H9 (cell line): ENCODE measurements around the gene OIT3. TPM values are rescaled to one million over a fixed set of nuclear protein-coding genes. Genes with fewer than 3 reads are reported as not detected.

Source experiments
- DNase-seq: peaks from one replicate; pipeline ENCODE4 v3.0.0-alpha.2; 2017
- H2AFZ ChIP-seq: one replicate; pipeline ENCODE4 v1.6.1; 2013; ENCODE audit warnings: mild to moderate bottlenecking, low read length, control low read depth, moderate library complexity
- H2AK5ac ChIP-seq: 2 replicates; pipeline ENCODE4 v1.6.1; 2013; ENCODE audit warnings: low read length, control low read depth, mixed read lengths; ENCODE audit not compliant: insufficient read length
- H2BK120ac ChIP-seq: one replicate; pipeline ENCODE4 v1.6.1; 2013; ENCODE audit warnings: low read depth, mild to moderate bottlenecking, low read length, control low read depth, inconsistent platforms; ENCODE audit not compliant: poor library complexity, severe bottlenecking
- H2BK12ac ChIP-seq: 2 replicates; pipeline ENCODE4 v1.6.1; 2013; ENCODE audit warnings: low read length, control low read depth, mixed read lengths, low read depth; ENCODE audit not compliant: insufficient read length
- H2BK15ac ChIP-seq: 2 replicates; pipeline ENCODE4 v1.6.1; 2013; ENCODE audit warnings: low read depth, low read length, control low read depth
- H2BK20ac ChIP-seq: one replicate; pipeline ENCODE4 v1.6.1; 2013; ENCODE audit warnings: low read depth, mild to moderate bottlenecking, low read length, control low read depth, inconsistent platforms; ENCODE audit not compliant: poor library complexity, severe bottlenecking
- H2BK5ac ChIP-seq: 2 replicates; pipeline ENCODE4 v1.6.1; 2013; ENCODE audit warnings: low read length, control low read depth, mixed read lengths; ENCODE audit not compliant: insufficient read length
- H3K14ac ChIP-seq: 2 replicates; pipeline ENCODE4 v1.6.1; 2013; ENCODE audit warnings: low read length, control low read depth; ENCODE audit not compliant: insufficient read depth
- H3K18ac ChIP-seq: 2 replicates; pipeline ENCODE4 v1.6.1; 2013; ENCODE audit warnings: low read depth, mild to moderate bottlenecking, mixed read lengths, low read length, control low read depth; ENCODE audit not compliant: insufficient read length
- H3K23ac ChIP-seq: 2 replicates; pipeline ENCODE4 v1.6.1; 2013; ENCODE audit warnings: low read length, control low read depth, mixed read lengths, low read depth; ENCODE audit not compliant: insufficient read length
- H3K23me2 ChIP-seq: 2 replicates; pipeline ENCODE4 v1.6.1; 2013; ENCODE audit warnings: low read depth, mild to moderate bottlenecking, mixed read lengths, low read length, control low read depth; ENCODE audit not compliant: insufficient read length, poor library complexity, severe bottlenecking
- H3K27ac ChIP-seq: 2 replicates; pipeline ENCODE4 v1.5.1; 2013; ENCODE audit warnings: low read length, control low read depth, mixed read lengths, low read depth; ENCODE audit not compliant: insufficient read length
- H3K27me3 ChIP-seq: 2 replicates; pipeline ENCODE4 v1.6.1; 2013; ENCODE audit warnings: low read length, control low read depth, inconsistent platforms; ENCODE audit not compliant: insufficient read depth
- H3K4ac ChIP-seq: 2 replicates; pipeline ENCODE4 v1.6.1; 2013; ENCODE audit warnings: low read depth, mild to moderate bottlenecking, control low read depth, inconsistent platforms, low read length, moderate library complexity
- H3K4me1 ChIP-seq: 2 replicates; pipeline ENCODE4 v1.6.1; 2013; ENCODE audit warnings: low read length, control low read depth, inconsistent platforms; ENCODE audit not compliant: insufficient read depth
- H3K4me2 ChIP-seq: 2 replicates; pipeline ENCODE4 v1.6.1; 2013; ENCODE audit warnings: low read length, control low read depth, mixed read lengths; ENCODE audit not compliant: insufficient read length, insufficient read depth
- H3K56ac ChIP-seq: 2 replicates; pipeline ENCODE4 v1.6.1; 2013; ENCODE audit warnings: low read depth, mild to moderate bottlenecking, mixed read lengths, low read length, control low read depth; ENCODE audit not compliant: insufficient read length
- H3K79me1 ChIP-seq: 2 replicates; pipeline ENCODE4 v1.6.1; 2013; ENCODE audit warnings: low read depth, mild to moderate bottlenecking, moderate library complexity, low read length, control low read depth, inconsistent platforms; ENCODE audit not compliant: insufficient read depth, poor library complexity, severe bottlenecking
- H3K79me2 ChIP-seq: 2 replicates; pipeline ENCODE4 v1.6.1; 2013; ENCODE audit warnings: low read length, control low read depth, inconsistent platforms; ENCODE audit not compliant: insufficient read depth
- H3K9ac ChIP-seq: 2 replicates; pipeline ENCODE4 v1.6.1; 2013; ENCODE audit warnings: low read length, control low read depth, mixed read lengths; ENCODE audit not compliant: insufficient read length; ENCODE audit errors: extremely low read depth
- H3K9me3 ChIP-seq: one replicate; pipeline ENCODE4 v1.6.1; 2013; ENCODE audit warnings: low read depth, low read length, inconsistent platforms; ENCODE audit not compliant: control insufficient read depth
- H3T11ph ChIP-seq: one replicate; pipeline ENCODE4 v1.6.1; 2013; ENCODE audit warnings: mild to moderate bottlenecking, low read length, control low read depth, inconsistent platforms
- H4K20me1 ChIP-seq: one replicate; pipeline ENCODE4 v1.6.1; 2013; ENCODE audit not compliant: control insufficient read depth, insufficient read length, insufficient read depth
- H4K5ac ChIP-seq: 2 replicates; pipeline ENCODE4 v1.6.1; 2013; ENCODE audit warnings: low read depth, mild to moderate bottlenecking, mixed read lengths, low read length, control low read depth; ENCODE audit not compliant: insufficient read length
- H4K8ac ChIP-seq: replicated peaks from 2 replicates; pipeline ENCODE4 v1.6.1; 2013; ENCODE audit warnings: low read length, control low read depth, mixed read lengths, low read depth; ENCODE audit not compliant: insufficient read length
- H4K91ac ChIP-seq: 2 replicates; pipeline ENCODE4 v1.6.1; 2013; ENCODE audit warnings: low read depth, mild to moderate bottlenecking, moderate library complexity, mixed read lengths, low read length, control low read depth; ENCODE audit not compliant: insufficient read length
- H3K27ac Mint-ChIP-seq, 3 experiments: 2 replicates in 2 of 3; 3 replicates in 1 of 3; pipeline ENCODE4 v1.8.0; 2020 to 2021; ENCODE audit warnings: mixed read lengths in 3 of 3, mild to moderate bottlenecking in 1 of 3, moderate library complexity in 1 of 3
- H3K27me3 Mint-ChIP-seq: 2 replicates; pipeline ENCODE4 v1.8.0; 2021; ENCODE audit warnings: low read depth, mild to moderate bottlenecking, moderate library complexity, mixed read lengths
- H3K36me3 Mint-ChIP-seq, 3 experiments: 2 replicates in 2 of 3; 3 replicates in 1 of 3; pipeline ENCODE4 v1.8.0; 2020 to 2021; ENCODE audit warnings: low read depth in 3 of 3, mixed read lengths in 3 of 3; ENCODE audit not compliant: insufficient read depth in 1 of 3
- H3K4me1 Mint-ChIP-seq, 2 experiments: 2 replicates each; pipeline ENCODE4 v1.8.0; 2020; ENCODE audit warnings: mixed read lengths in 2 of 2
- H3K4me3 Mint-ChIP-seq, 2 experiments: 2 replicates in 1 of 2; 3 replicates in 1 of 2; pipeline ENCODE4 v1.8.0; 2020 to 2021; ENCODE audit warnings: mild to moderate bottlenecking in 2 of 2, mixed read lengths in 2 of 2, moderate library complexity in 1 of 2
- H3K9me3 Mint-ChIP-seq, 2 experiments: 2 replicates in 1 of 2; 3 replicates in 1 of 2; pipeline ENCODE4 v1.8.0; 2020; ENCODE audit warnings: mild to moderate bottlenecking in 2 of 2, mixed read lengths in 2 of 2, moderate library complexity in 1 of 2
- WGBS: extraction: QIAGEN DNeasy Blood & Tissue Kit; methylation state at CpG from one replicate; pipeline ENCODE4 v1.1.7; 2013; ENCODE audit warnings: missing lambda C conversion rate, low lambda C conversion rate, mixed read lengths; ENCODE audit not compliant: insufficient read length; ENCODE audit errors: extremely low coverage; 5-methylcytosine and 5-hydroxymethylcytosine counted together
- total RNA-seq: library from RNA; stranded (reverse); gene quantifications from 2 replicates; pipeline ENCODE4 v1.2.1, GENCODE V29; 2021
- TF ChIP-seq, protein P1 (sequence below): fragments of 200-600 bp; sonication (generic); conservative IDR thresholded peaks from 3 replicates; pipeline ENCODE4 v1.8.0; 2021; ENCODE audit warnings: antibody characterized with exemption, mild to moderate bottlenecking

Gene OIT3
- total RNA-seq, 1 experiment from 2014 or later: not detected

DNA sequence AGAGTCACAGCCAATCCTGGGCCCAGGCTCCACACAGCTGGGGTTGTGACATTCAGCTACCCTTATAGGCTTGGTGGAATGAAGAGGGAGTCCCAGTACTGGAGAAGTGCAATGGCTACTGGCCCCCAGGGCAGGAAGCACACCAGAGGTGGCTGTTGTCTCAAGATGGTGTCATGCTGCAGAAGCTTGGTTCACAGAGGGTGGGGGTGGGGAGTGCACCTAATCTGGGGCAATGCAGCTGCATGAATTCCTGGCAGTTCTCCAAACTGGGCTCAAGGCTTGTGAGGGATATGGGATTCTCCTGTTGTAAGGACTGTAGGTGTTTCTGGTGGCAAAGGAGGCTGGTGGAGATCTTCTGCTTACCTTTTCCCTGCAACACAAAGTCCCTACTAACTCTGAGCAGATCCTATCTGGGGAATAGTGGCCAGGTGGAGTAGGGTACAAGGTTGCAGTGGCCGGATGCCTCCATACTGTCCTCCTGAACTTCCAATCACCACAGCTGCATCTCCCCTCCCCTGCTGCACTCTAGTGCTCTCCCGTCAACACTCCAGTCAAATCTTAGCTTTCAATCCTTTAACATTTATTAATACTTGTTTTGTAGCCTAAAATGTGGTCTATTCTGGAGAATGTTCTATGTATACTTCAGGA is 88.5 kb downstream of the OIT3 start:
- H3K27ac Mint-ChIP-seq: no peak overlapping the region
- Histone ChIP-seq H3K4me2 (no peak overlapping the region), H2BK20ac (no peak overlapping the region), H3K27me3 (no peaks in the 10 kb centered on the region), H3K18ac (no peak overlapping the region), H2AK5ac (no peak overlapping the region), H3K4me1 (no peaks in the 10 kb centered on the region), H3K9me3 (no peaks in the 10 kb centered on the region), H3K4ac (no peak overlapping the region), H4K20me1 (no peaks in the 10 kb centered on the region), H3K79me2 (no peaks in the 10 kb centered on the region), H3K23ac (no peak overlapping the region), H3K23me2 (no peaks in the 10 kb centered on the region), H2BK120ac (no peak overlapping the region), H2BK12ac (no peak overlapping the region), H4K8ac (no peak overlapping the region), H2AFZ (no peak overlapping the region), H2BK15ac (no peak overlapping the region), H3K9ac (no peak overlapping the region), H3K27ac (no peak overlapping the region), H4K5ac (no peak overlapping the region), H3K14ac (no peak overlapping the region), H4K91ac (no peak overlapping the region), H3K56ac (no peak overlapping the region), H3K79me1 (no peaks in the 10 kb centered on the region), H2BK5ac (no peak overlapping the region), H3T11ph (no peak overlapping the region)
- WGBS: no CpG with 5 or more reads among the region's 2 CpGs
- TF ChIP-seq, protein P1, sequence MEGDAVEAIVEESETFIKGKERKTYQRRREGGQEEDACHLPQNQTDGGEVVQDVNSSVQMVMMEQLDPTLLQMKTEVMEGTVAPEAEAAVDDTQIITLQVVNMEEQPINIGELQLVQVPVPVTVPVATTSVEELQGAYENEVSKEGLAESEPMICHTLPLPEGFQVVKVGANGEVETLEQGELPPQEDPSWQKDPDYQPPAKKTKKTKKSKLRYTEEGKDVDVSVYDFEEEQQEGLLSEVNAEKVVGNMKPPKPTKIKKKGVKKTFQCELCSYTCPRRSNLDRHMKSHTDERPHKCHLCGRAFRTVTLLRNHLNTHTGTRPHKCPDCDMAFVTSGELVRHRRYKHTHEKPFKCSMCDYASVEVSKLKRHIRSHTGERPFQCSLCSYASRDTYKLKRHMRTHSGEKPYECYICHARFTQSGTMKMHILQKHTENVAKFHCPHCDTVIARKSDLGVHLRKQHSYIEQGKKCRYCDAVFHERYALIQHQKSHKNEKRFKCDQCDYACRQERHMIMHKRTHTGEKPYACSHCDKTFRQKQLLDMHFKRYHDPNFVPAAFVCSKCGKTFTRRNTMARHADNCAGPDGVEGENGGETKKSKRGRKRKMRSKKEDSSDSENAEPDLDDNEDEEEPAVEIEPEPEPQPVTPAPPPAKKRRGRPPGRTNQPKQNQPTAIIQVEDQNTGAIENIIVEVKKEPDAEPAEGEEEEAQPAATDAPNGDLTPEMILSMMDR: no peak
- peaks cover 0 to 5% of the 10 kb centered on the region in 2 experiments; a peak in 1 of 4 replicates for H3K4me1 Mint-ChIP-seq
- peaks cover 32 to 33% of the 10 kb centered on the region in 2 experiments for H3K9me3 Mint-ChIP-seq
- no peak overlapping the region for H3K4me3 Mint-ChIP-seq
- no peaks in the 10 kb centered on the region for H3K27me3 Mint-ChIP-seq
- no peak for DNase-seq
- H3K36me3 Mint-ChIP-seq: peaks cover 6 to 30% (median 19%) of the 10 kb centered on the region in 3 experiments; a peak in 6 of 7 replicates

Other genes with a start within 250 kb of the OIT3 start
- gene MCU, start 201.6 kb upstream of the OIT3 start, total RNA-seq: 33.4 and 36.6 TPM in 2 replicates
- not detected in 2 replicates for gene PLA2G12B, start 61.1 kb downstream of the OIT3 start, total RNA-seq
- 47.8 and 48.6 TPM in 2 replicates for gene P4HA1, start 203.1 kb downstream of the OIT3 start, total RNA-seq
- gene NUDT13, start 216.7 kb downstream of the OIT3 start, total RNA-seq: 1.5 and 1.6 TPM in 2 replicates